H1 (cell line): ENCODE results near the gene ARHGEF26. TPM values are rescaled to one million over a fixed set of nuclear protein-coding genes. Genes with fewer than 3 reads are reported as not detected.

Source experiments
- CTCF ChIA-PET: fragments of 300-600 bp; sonication (Branson Sonifier 250); formaldehyde crosslinking; loops from one replicate; lab custom pipeline; 2021; ENCODE audit not compliant: partially characterized antibody; lab: Charles Lee
- POLR2A ChIA-PET: fragments of 300-600 bp; sonication (Branson Sonifier 250); formaldehyde crosslinking; loops from one replicate; lab custom pipeline; 2021; ENCODE audit warnings: inconsistent platforms; ENCODE audit not compliant: partially characterized antibody; lab: Charles Lee
- DNase-seq, 2 experiments: peaks; one replicate each; pipeline versions ENCODE4 v3.0.0 to v3.0.0-alpha.2; 2010 to 2022; ENCODE audit warnings: low spot score in 2 of 2, low read depth in 1 of 2, mixed read lengths in 1 of 2
- FAIRE-seq: peaks from 2 replicates; lab custom pipeline; 2011; peaks lifted over from hg19 to GRCh38; lab: Jason Lieb, UNC
- H2AFZ ChIP-seq: 2 replicates; pipeline ENCODE4 v1.8.1; 2012; ENCODE audit warnings: low read length, inconsistent platforms
- H2AK5ac ChIP-seq: 2 replicates; pipeline ENCODE4 v1.6.1; 2013; ENCODE audit warnings: low read depth, low read length
- H2BK120ac ChIP-seq: replicated peaks from 2 replicates; pipeline ENCODE3; 2013; ENCODE audit warnings: low read depth, low read length, inconsistent platforms
- H2BK12ac ChIP-seq: 2 replicates; pipeline ENCODE4 v1.6.1; 2013; ENCODE audit warnings: low read depth, low read length
- H2BK15ac ChIP-seq: 2 replicates; pipeline ENCODE4 v1.6.1; 2013; ENCODE audit warnings: low read length
- H2BK20ac ChIP-seq: 2 replicates; pipeline ENCODE4 v1.6.1; 2013; ENCODE audit warnings: low read length
- H2BK5ac ChIP-seq: 2 replicates; pipeline ENCODE4 v1.6.1; 2013; ENCODE audit warnings: low read depth, low read length
- H3K14ac ChIP-seq: 2 replicates; pipeline ENCODE4 v1.6.1; 2013; ENCODE audit warnings: inconsistent platforms; ENCODE audit not compliant: insufficient read length
- H3K18ac ChIP-seq: 2 replicates; pipeline ENCODE4 v1.6.1; 2013; ENCODE audit warnings: low read length; ENCODE audit errors: extremely low read depth
- H3K23ac ChIP-seq: 2 replicates; pipeline ENCODE4 v1.6.1; 2013; ENCODE audit warnings: inconsistent platforms; ENCODE audit not compliant: insufficient read length
- H3K23me2 ChIP-seq: 2 replicates; pipeline ENCODE4 v1.6.1; 2013; ENCODE audit warnings: low read depth, low read length
- H3K27ac ChIP-seq: 2 replicates; pipeline ENCODE4 v1.6.1; 2011; ENCODE audit warnings: low read depth, low read length, inconsistent platforms
- H3K27me3 ChIP-seq, 4 experiments: replicated peaks in 1 of 4; 1 replicate in 1 of 4; 2 replicates in 3 of 4; pipeline versions ENCODE4 v1.6.1 to v1.8.1; 2011 to 2013; ENCODE audit warnings: low read length in 3 of 4, mild to moderate bottlenecking in 3 of 4, inconsistent platforms in 2 of 4, mixed read lengths in 2 of 4, moderate library complexity in 1 of 4; ENCODE audit not compliant: control insufficient read depth in 3 of 4, insufficient read depth in 3 of 4; ENCODE audit errors: extremely low read depth in 1 of 4
- H3K36me3 ChIP-seq, 4 experiments: 2 replicates each; pipeline versions ENCODE4 v1.6.1 to v1.8.1; 2011 to 2013; ENCODE audit warnings: mild to moderate bottlenecking in 4 of 4, low read length in 3 of 4, moderate library complexity in 2 of 4, control low read depth in 1 of 4, inconsistent platforms in 1 of 4; ENCODE audit not compliant: insufficient read depth in 4 of 4, control insufficient read depth in 2 of 4
- H3K4ac ChIP-seq: replicated peaks from 2 replicates; pipeline ENCODE3; 2013; ENCODE audit warnings: low read length, low read depth, mixed read lengths, inconsistent platforms; ENCODE audit not compliant: insufficient read length
- H3K4me1 ChIP-seq, 4 experiments: replicated peaks in 1 of 4; 1 replicate in 1 of 4; 2 replicates in 3 of 4; pipeline versions ENCODE4 v1.6.1 to v1.8.1; 2011 to 2013; ENCODE audit warnings: low read length in 3 of 4, inconsistent platforms in 2 of 4, mixed read lengths in 1 of 4; ENCODE audit not compliant: insufficient read depth in 4 of 4, control insufficient read depth in 3 of 4
- H3K4me2 ChIP-seq, 2 experiments: 2 replicates each; pipeline versions ENCODE4 v1.6.1 to v1.8.1; 2011 to 2013; ENCODE audit warnings: low read depth in 2 of 2, low read length in 2 of 2, control low read depth in 1 of 2, inconsistent platforms in 1 of 2, mild to moderate bottlenecking in 1 of 2; ENCODE audit not compliant: insufficient read depth in 1 of 2
- H3K4me3 ChIP-seq, 4 experiments: fragments of 200-600, 300-600 bp in 1 of 4; sonication (generic), shearing (Covaris generic), sonication (Bioruptor Twin) in 1 of 4; 2 replicates each; pipeline versions ENCODE4 v1.5.1 to v1.8.1; 2011 to 2016; ENCODE audit warnings: low read length in 4 of 4, low read depth in 3 of 4, control low read depth in 2 of 4, inconsistent platforms in 2 of 4, mild to moderate bottlenecking in 2 of 4, mixed read lengths in 1 of 4, moderate library complexity in 1 of 4; ENCODE audit not compliant: insufficient read depth in 2 of 4; ENCODE audit errors: extremely low read depth in 1 of 4
- H3K56ac ChIP-seq: replicated peaks from 2 replicates; pipeline ENCODE3; 2013; ENCODE audit warnings: low read depth, mild to moderate bottlenecking, mixed read lengths, low read length, inconsistent platforms; ENCODE audit not compliant: insufficient read length
- H3K79me1 ChIP-seq: 2 replicates; pipeline ENCODE4 v1.6.1; 2013; ENCODE audit warnings: low read depth, low read length, control low read depth
- H3K79me2 ChIP-seq, 2 experiments: 2 replicates each; pipeline versions ENCODE4 v1.6.1 to v1.8.1; 2012 to 2013; ENCODE audit warnings: low read length in 2 of 2, mild to moderate bottlenecking in 2 of 2, inconsistent platforms in 1 of 2; ENCODE audit not compliant: insufficient read depth in 2 of 2, control insufficient read depth in 1 of 2
- H3K9ac ChIP-seq, 4 experiments: replicated peaks in 1 of 4; 1 replicate in 1 of 4; 2 replicates in 3 of 4; pipeline versions ENCODE4 v1.6.1 to v1.8.1; 2011 to 2013; ENCODE audit warnings: low read depth in 3 of 4, low read length in 3 of 4, control low read depth in 2 of 4, mild to moderate bottlenecking in 2 of 4, moderate library complexity in 2 of 4, inconsistent platforms in 1 of 4; ENCODE audit errors: extremely low read depth in 1 of 4
- H3K9me3 ChIP-seq, 2 experiments: 2 replicates each; pipeline versions ENCODE4 v1.6.1 to v1.8.1; 2012 to 2013; ENCODE audit warnings: mild to moderate bottlenecking in 2 of 2, moderate library complexity in 2 of 2, control low read depth in 1 of 2, inconsistent platforms in 1 of 2, low read depth in 1 of 2, low read length in 1 of 2, mixed read lengths in 1 of 2; ENCODE audit not compliant: insufficient read depth in 2 of 2
- H4K20me1 ChIP-seq, 2 experiments: replicated peaks in 1 of 2; 2 replicates each; pipeline versions ENCODE3 to v1.8.1; 2011 to 2013; ENCODE audit warnings: inconsistent platforms in 2 of 2, low read length in 2 of 2, mild to moderate bottlenecking in 1 of 2; ENCODE audit not compliant: insufficient read depth in 2 of 2, control insufficient read depth in 1 of 2
- H4K5ac ChIP-seq: 2 replicates; pipeline ENCODE4 v1.6.1; 2013; ENCODE audit warnings: low read length, low read depth, mixed read lengths, inconsistent platforms; ENCODE audit not compliant: insufficient read length
- H4K8ac ChIP-seq: 2 replicates; pipeline ENCODE4 v1.8.0; 2013; ENCODE audit warnings: mild to moderate bottlenecking, moderate library complexity, low read length, inconsistent platforms; ENCODE audit not compliant: insufficient read depth; ENCODE audit errors: extremely low read depth
- H4K91ac ChIP-seq: replicated peaks from 2 replicates; pipeline ENCODE3; 2013; ENCODE audit warnings: low read length, mixed read lengths, inconsistent platforms; ENCODE audit not compliant: insufficient read length
- ASH2L ChIP-seq: fragments of 200-600, 300-600 bp; sonication (generic); IDR thresholded peaks from one replicate; pipeline ENCODE4 v1.7.1; 2017; ENCODE audit warnings: low read length
- CREB1 ChIP-seq: IDR thresholded peaks from 2 replicates; pipeline ENCODE4 v1.6.1; 2012; ENCODE audit warnings: inconsistent platforms
- FOSL1 ChIP-seq: IDR thresholded peaks from 2 replicates; pipeline ENCODE4 v1.6.1; 2011; ENCODE audit warnings: mild to moderate bottlenecking, low read depth, low read length, moderate library complexity; ENCODE audit not compliant: insufficient read depth
- GABPA ChIP-seq: IDR thresholded peaks from 2 replicates; pipeline ENCODE4 v1.6.1; 2011; ENCODE audit warnings: mild to moderate bottlenecking, low read length, moderate library complexity, borderline replicate concordance; ENCODE audit not compliant: insufficient read depth
- JUN ChIP-seq: IDR thresholded peaks from 2 replicates; pipeline ENCODE4 v1.6.1; 2011; ENCODE audit warnings: low read depth, mild to moderate bottlenecking, improper control_type of control experiment, low read length
- KDM4A ChIP-seq: IDR thresholded peaks from one replicate; pipeline ENCODE4 v1.7.1; 2012; ENCODE audit warnings: low read depth, mild to moderate bottlenecking, moderate library complexity, low read length, inconsistent platforms; ENCODE audit not compliant: severe bottlenecking
- MAFK ChIP-seq: IDR thresholded peaks from 2 replicates; pipeline ENCODE4 v1.6.1; 2012; ENCODE audit warnings: low read depth, mild to moderate bottlenecking, improper control_type of control experiment, low read length
- NANOG ChIP-seq: IDR thresholded peaks from 2 replicates; pipeline ENCODE4 v1.6.1; 2011; ENCODE audit warnings: low read length, low read depth, mild to moderate bottlenecking, inconsistent platforms; ENCODE audit not compliant: insufficient read depth, poor library complexity, severe bottlenecking
- POLR2AphosphoS5 ChIP-seq: IDR thresholded peaks from 2 replicates; pipeline ENCODE4 v1.6.1; 2011; ENCODE audit warnings: low read depth, low read length
- POU5F1 ChIP-seq: IDR thresholded peaks from 2 replicates; pipeline ENCODE4 v1.6.1; 2011; ENCODE audit warnings: low read depth, mild to moderate bottlenecking, low read length, moderate library complexity
- RNF2 ChIP-seq: fragments of 200-900, 300-1000 bp; sonication (generic); IDR thresholded peaks from 2 replicates; pipeline ENCODE4 v1.7.1; 2016; ENCODE audit warnings: borderline replicate concordance, low read depth, mild to moderate bottlenecking, antibody characterized with exemption, low read length; ENCODE audit not compliant: poor library complexity, severe bottlenecking; ENCODE audit errors: missing control alignments
- SAP30 ChIP-seq: fragments of 300-600 bp; sonication (generic); IDR thresholded peaks from 2 replicates; pipeline ENCODE4 v1.7.1; 2012; ENCODE audit warnings: low read length, moderate library complexity, mild to moderate bottlenecking, inconsistent platforms; ENCODE audit not compliant: insufficient read depth, insufficient replicate concordance
- SIRT6 ChIP-seq: IDR thresholded peaks from one replicate; pipeline ENCODE4 v1.7.1; 2012; ENCODE audit warnings: low read length, inconsistent platforms
- SP1 ChIP-seq: IDR thresholded peaks from 2 replicates; pipeline ENCODE4 v1.6.1; 2011; ENCODE audit warnings: low read depth, low read length
- WGBS, 2 experiments: shearing (Covaris generic) in 1 of 2; methylation state at CpG; one replicate each; pipeline versions ENCODE4 v1.1.6 to v1.1.7; 2013 to 2015; ENCODE audit warnings: low lambda C conversion rate in 2 of 2, mixed read lengths in 2 of 2, inconsistent platforms in 1 of 2, low coverage in 1 of 2, missing lambda C conversion rate in 1 of 2; ENCODE audit not compliant: insufficient replicate concordance in 2 of 2, insufficient coverage in 1 of 2, insufficient read length in 1 of 2; ENCODE audit errors: extremely low coverage in 1 of 2, missing lambda C conversion rate in 1 of 2; 5-methylcytosine and 5-hydroxymethylcytosine counted together
- polyA plus RNA-seq, 7 experiments: library from polyadenylated mRNA; depleted of rRNA in 3 of 7; stranded (reverse) in 5 of 7; unstranded in 2 of 7; fragments of >200 nt in 5 of 7; fragments of 200-250 nt in 2 of 7; gene quantifications; 1 replicate in 5 of 7; 2 replicates in 1 of 7; 4 replicates in 1 of 7; pipeline versions ENCODE4 v1.2.1 to v1.2.3, GENCODE V29; 2011 to 2013; ENCODE audit warnings: missing spikeins in 2 of 7, mixed read lengths in 2 of 7
- total RNA-seq: library from RNA; stranded (reverse); fragmentation: NEBNext Ultra II Directional; extraction: Animal tissue kit (Norgen Biotek cat#: 25700); gene quantifications from 2 replicates; pipeline ENCODE4 v1.2.1, GENCODE V29; 2021

The ARHGEF26 gene
- total and polyA plus RNA-seq, 2 of the 8 experiments (the other 6 are each of a cell fraction or from before 2014, with no cell fraction given), result 3.1 to 15.6 TPM

DNA sequence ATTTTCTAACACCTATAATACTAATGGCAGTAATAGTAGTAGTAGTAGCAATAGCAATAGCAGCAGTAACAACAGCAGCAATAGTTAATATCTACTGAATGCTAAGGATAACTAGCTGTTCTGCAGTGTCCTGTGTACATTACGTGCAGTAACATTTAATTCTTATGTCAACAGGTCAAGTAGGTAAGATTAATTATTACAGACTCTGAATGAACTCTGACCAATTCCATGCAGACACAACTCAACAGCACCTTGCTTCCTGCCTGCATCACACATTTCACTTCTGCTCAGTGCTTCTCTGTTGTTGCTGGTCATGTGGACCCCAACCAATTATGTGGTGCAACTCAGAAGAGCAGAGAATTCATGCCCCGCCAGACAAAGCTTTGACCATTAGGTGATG is 39.9 kb upstream of the ARHGEF26 start:
- Histone ChIP-seq H3K4ac (no peak overlapping the region), H3K36me3 (no peaks in the 10 kb centered on the region), H2AFZ (no peak overlapping the region), H3K4me2 (no peak overlapping the region), H3K18ac (no peak overlapping the region), H3K9ac (no peak overlapping the region), H3K56ac (no peak overlapping the region), H2BK120ac (no peak overlapping the region), H3K27ac (no peak overlapping the region), H4K91ac (no peak overlapping the region), H4K5ac (no peak overlapping the region), H3K4me1 (no peaks in the 10 kb centered on the region), H3K23me2 (no peaks in the 10 kb centered on the region), H3K9me3 (peaks cover 7 to 12% of the 10 kb centered on the region in 2 experiments; a peak in 3 of 4 replicates), H2AK5ac (no peak overlapping the region), H3K79me2 (no peaks in the 10 kb centered on the region), H3K14ac (no peak overlapping the region), H3K23ac (no peak overlapping the region), H3K27me3 (no peaks in the 10 kb centered on the region), H3K4me3 (no peak overlapping the region), H2BK12ac (no peak overlapping the region), H2BK20ac (no peak overlapping the region), H2BK15ac (no peak overlapping the region), H3K79me1 (no peaks in the 10 kb centered on the region), H4K20me1 (no peaks in the 10 kb centered on the region), H4K8ac (no peak overlapping the region), H2BK5ac (no peak overlapping the region)
- DNase-seq, result no peak
- 94% methylated on average over 2 of the region's 2 CpGs; no CpG with 5 or more reads in 1 of the 2 experiments for WGBS, 2 experiments
- ChIA-PET POLR2A (no interaction called here), CTCF (interaction anchor here (1.6 kb wide), 1 partner anchor 64 kb away, joined by 4 read pairs; no protein-coding TSS in a partner anchor)
- FAIRE-seq, result no peak
- TF ChIP-seq KDM4A (no peak), JUN (no peak), CREB1 (no peak), GABPA (no peak), POLR2AphosphoS5 (no peak), SIRT6 (no peak), SP1 (no peak), NANOG (no peak), FOSL1 (no peak), ASH2L (no peak), RNF2 (no peak), MAFK (no peak), SAP30 (no peak), POU5F1 (no peak)
